ENCODE results near the gene NR3C1. TPM values are rescaled to one million over a fixed set of nuclear protein-coding genes. Genes with fewer than 3 reads are reported as not detected.

The NR3C1 gene
- total RNA-seq, 4 donors from 2014 or later: 40.4 to 55.0 (median 45.2) TPM

DNA sequence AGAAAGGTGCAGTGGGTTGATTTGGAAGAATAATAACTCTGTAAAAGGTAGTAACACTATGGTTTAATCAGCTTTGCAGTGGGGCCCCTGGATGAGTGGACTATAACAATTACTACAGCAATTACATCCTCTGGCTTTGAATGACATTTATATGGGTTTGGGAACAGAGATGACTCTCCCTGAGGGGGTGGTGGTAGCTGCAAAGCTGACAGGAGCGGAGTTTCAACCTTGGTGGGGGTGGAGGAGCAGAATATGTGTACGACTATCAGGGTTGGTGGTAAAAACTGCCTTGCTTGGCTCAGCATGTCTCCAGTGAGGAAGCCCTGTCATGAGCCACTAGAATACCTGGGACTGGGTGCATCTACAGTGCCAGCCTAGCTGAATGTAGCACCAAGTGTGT lies 28.3 kb upstream of the NR3C1 start:
- intact Hi-C loops (cut with DNase I; ENCODE audit: low total_unique reads): no loop called here
- DNase-seq (ENCODE audit: low spot score in 2 of 2): no peak

DNA sequence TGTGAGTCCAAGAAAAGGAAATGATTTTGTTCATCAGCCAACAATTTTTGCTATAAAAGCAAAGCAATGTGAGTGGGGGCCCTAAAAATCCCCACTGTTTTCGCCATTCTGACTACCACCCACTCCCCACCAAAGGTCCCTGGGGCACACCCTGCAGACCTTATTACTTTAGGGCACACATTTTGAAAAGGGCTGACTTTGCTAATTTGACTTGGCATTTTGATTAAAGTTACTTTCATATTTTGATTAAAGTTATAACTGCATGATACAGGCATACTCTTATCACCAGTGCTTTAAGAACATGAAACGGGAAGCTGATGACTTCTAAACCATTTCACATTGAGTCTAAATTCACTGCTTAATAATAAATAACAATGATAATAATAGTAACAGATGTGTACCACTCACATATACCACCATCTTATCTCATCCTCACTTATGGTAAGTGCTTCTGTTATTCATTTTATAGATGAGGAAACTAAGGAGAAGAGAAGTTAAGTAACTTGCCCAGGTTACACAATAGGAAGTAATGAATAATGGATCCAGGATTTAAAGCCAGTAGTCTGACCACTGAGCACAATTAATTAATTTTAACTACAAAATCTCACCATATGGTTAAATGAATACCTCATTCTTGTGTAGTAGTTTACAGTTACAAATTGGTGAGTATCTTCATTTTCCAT lies 25.4 kb upstream of the NR3C1 start:
- no peak for DNase-seq (ENCODE audit: low spot score in 2 of 2)
- intact Hi-C loops (cut with DNase I; ENCODE audit: low total_unique reads): no loop called here
- TF ChIP-seq POLR2A (IDR thresholded peaks at IDR 0.05): no peak
- TF ChIP-seq, protein P1, sequence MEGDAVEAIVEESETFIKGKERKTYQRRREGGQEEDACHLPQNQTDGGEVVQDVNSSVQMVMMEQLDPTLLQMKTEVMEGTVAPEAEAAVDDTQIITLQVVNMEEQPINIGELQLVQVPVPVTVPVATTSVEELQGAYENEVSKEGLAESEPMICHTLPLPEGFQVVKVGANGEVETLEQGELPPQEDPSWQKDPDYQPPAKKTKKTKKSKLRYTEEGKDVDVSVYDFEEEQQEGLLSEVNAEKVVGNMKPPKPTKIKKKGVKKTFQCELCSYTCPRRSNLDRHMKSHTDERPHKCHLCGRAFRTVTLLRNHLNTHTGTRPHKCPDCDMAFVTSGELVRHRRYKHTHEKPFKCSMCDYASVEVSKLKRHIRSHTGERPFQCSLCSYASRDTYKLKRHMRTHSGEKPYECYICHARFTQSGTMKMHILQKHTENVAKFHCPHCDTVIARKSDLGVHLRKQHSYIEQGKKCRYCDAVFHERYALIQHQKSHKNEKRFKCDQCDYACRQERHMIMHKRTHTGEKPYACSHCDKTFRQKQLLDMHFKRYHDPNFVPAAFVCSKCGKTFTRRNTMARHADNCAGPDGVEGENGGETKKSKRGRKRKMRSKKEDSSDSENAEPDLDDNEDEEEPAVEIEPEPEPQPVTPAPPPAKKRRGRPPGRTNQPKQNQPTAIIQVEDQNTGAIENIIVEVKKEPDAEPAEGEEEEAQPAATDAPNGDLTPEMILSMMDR (IDR thresholded peaks at IDR 0.05): no peak
- H3K4me3 ChIP-seq (ENCODE audit: low read depth, poor library complexity, severe bottlenecking): no peak overlapping the region
- 89 to 91% methylated on average over 2 of the region's 2 CpGs for WGBS, 2 donors

More for the DNA sequence above, 28.3 kb upstream of the NR3C1 start:
- H3K4me3 ChIP-seq (ENCODE audit: low read depth, poor library complexity, severe bottlenecking): no peak overlapping the region
- TF ChIP-seq, protein P1 (IDR thresholded peaks at IDR 0.05): no peak
- no peak for TF ChIP-seq POLR2A (IDR thresholded peaks at IDR 0.05)
- WGBS, 2 donors: 91 to 92% methylated on average over 2 of the region's 2 CpGs

DNA sequence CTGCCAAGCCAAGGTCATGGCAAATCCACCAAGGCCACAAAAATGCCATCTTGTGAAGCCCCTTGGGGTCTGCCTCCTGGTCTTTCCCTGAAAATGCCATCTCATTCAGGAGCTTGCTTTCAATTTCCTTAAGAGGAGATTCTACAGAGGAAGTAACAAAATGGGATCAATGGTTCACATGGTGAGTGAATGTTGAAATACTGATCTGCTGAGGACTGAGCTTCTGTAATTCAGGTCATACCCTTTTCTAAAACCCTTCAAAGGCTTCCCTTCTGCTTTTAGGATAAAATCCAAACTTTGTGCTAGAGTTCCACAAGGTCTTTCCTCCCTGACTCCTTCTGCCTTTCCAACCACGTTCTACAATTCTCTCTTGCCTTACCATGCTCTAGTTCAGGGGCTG lies 24.7 kb upstream of the NR3C1 start:
- H3K4me3 ChIP-seq (ENCODE audit: low read depth, poor library complexity, severe bottlenecking): no peak overlapping the region
- no peak for TF ChIP-seq POLR2A (IDR thresholded peaks at IDR 0.05)
- TF ChIP-seq, protein P1 (IDR thresholded peaks at IDR 0.05): no peak
- intact Hi-C loops (cut with DNase I; ENCODE audit: low total_unique reads): no loop called here
- DNase-seq (ENCODE audit: low spot score in 2 of 2): no peak
- 76 to 89% methylated on average over 1 of the region's 1 CpG for WGBS, 2 donors

DNA sequence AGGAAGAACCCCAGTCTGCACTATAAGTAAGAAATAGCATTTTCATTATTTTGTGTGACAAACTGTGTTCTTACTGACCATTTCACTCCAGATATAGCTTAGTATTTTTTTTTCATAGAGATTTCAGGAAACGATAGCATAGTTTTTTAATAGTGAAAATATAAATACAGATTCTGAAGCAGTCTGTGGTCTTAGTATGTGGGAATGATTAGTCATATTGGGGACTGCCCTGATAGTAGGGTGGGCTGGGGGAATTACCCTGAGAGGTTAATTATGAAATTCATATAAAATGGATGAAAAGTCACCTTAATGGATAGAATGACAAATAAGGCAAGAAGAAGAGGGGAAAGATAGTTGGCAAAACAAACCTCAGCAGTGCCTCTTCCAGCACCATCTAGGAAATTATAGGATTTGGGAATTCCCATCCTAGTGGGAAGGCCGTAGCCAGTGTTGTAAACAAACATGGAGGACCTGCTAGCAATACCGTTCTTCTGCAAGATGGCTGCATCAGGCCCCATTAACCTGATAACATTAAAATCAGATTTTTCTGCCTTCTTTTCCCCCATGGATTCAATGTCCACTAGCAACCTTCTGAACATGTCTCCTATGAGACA lies 23.7 kb upstream of the NR3C1 start:
- DNase-seq (ENCODE audit: low spot score in 2 of 2): no peak
- intact Hi-C loops (cut with DNase I; ENCODE audit: low total_unique reads): no loop called here
- TF ChIP-seq, protein P1 (IDR thresholded peaks at IDR 0.05): no peak
- no peak for TF ChIP-seq POLR2A (IDR thresholded peaks at IDR 0.05)
- no peak overlapping the region for H3K4me3 ChIP-seq (ENCODE audit: low read depth, poor library complexity, severe bottlenecking)
- 94 to 95% methylated on average over 3 of the region's 3 CpGs for WGBS, 2 donors

DNA sequence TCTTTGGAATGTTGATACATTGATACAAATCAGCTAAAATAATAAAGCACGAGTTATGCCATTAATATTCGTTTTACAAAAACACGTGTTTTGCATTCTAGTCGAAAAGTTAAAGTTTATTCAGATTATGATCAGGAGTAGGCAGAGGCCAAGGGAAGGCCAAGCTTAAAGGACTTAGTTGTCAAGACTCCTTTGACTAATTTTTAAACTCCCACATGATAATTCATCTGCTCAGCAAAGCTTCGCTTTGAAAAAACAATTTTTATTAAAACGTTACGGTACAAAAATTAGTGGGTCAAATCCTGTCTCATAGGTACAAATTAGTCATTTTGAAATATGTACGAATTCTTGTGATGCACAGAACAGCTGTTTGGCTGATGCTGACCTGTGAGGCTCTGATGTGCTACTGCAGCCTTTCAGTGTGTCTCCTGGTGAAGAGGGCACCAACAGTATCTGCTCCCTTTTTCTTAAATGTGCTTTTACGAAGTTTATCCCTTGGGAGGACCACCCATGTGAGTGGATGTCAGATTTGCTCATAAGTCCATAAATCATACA lies 23.0 kb upstream of the NR3C1 start:
- DNase-seq (ENCODE audit: low spot score in 2 of 2): no peak
- TF ChIP-seq, protein P1 (IDR thresholded peaks at IDR 0.05): no peak
- TF ChIP-seq POLR2A (IDR thresholded peaks at IDR 0.05): no peak
- intact Hi-C loops (cut with DNase I; ENCODE audit: low total_unique reads): no loop called here
- H3K4me3 ChIP-seq (ENCODE audit: low read depth, poor library complexity, severe bottlenecking): no peak overlapping the region
- 81 to 83% methylated on average over 9 of the region's 9 CpGs for WGBS, 2 donors
